Neural progenitor cell (in vitro differentiated cells): ENCODE data around the gene TNFSF11. TPM values are rescaled to one million over a fixed set of nuclear protein-coding genes. Genes with fewer than 3 reads are reported as not detected.

Experiments used
- DNase-seq: peaks from one replicate; pipeline ENCODE4 v3.0.0-alpha.2; 2016; ENCODE audit warnings: low spot score
- H2AFZ ChIP-seq: fragments of 200-600 bp; sonication (generic); replicated peaks from 2 replicates; pipeline ENCODE4 v1.6.1; 2016; ENCODE audit warnings: antibody characterized with exemption
- H3F3A ChIP-seq: fragments of 200-600 bp; sonication (generic); 2 replicates; pipeline ENCODE4 v1.6.1; 2016; ENCODE audit warnings: antibody characterized with exemption, low read depth
- H3K27ac ChIP-seq: fragments of 200-600 bp; sonication (generic); 2 replicates; pipeline ENCODE4 v1.5.1; 2016; ENCODE audit warnings: mild to moderate bottlenecking
- H3K27me3 ChIP-seq: fragments of 200-600 bp; sonication (generic); 2 replicates; pipeline ENCODE4 v1.6.1; 2016; ENCODE audit warnings: mild to moderate bottlenecking, moderate library complexity
- H3K36me3 ChIP-seq: fragments of 200-600 bp; sonication (generic); 2 replicates; pipeline ENCODE4 v1.5.1; 2016
- H3K4me1 ChIP-seq: fragments of 200-600 bp; sonication (generic); 2 replicates; pipeline ENCODE4 v1.6.1; 2016; ENCODE audit warnings: mixed run types
- H3K4me2 ChIP-seq: fragments of 200-600 bp; sonication (generic); 2 replicates; pipeline ENCODE4 v1.6.1; 2016
- H3K4me3 ChIP-seq: fragments of 200-600 bp; sonication (generic); 2 replicates; pipeline ENCODE4 v1.5.1; 2016
- H3K79me2 ChIP-seq: fragments of 200-600 bp; sonication (generic); 2 replicates; pipeline ENCODE4 v1.6.1; 2016; ENCODE audit warnings: low read depth
- H3K9ac ChIP-seq: fragments of 200-600 bp; sonication (generic); 2 replicates; pipeline ENCODE4 v1.6.1; 2016
- H3K9me3 ChIP-seq: fragments of 200-600 bp; sonication (generic); 2 replicates; pipeline ENCODE4 v1.5.1; 2016; ENCODE audit warnings: low read depth
- H4K20me1 ChIP-seq: fragments of 200-600 bp; sonication (generic); 2 replicates; pipeline ENCODE4 v1.6.1; 2016; ENCODE audit warnings: low read depth
- H3K27ac Mint-ChIP-seq: 3 replicates; pipeline ENCODE4 v1.8.0; 2021; ENCODE audit warnings: mixed read lengths
- H3K27me3 Mint-ChIP-seq: 2 replicates; pipeline ENCODE4 v1.8.0; 2022; ENCODE audit warnings: low read depth, mild to moderate bottlenecking, inconsistent platforms, moderate library complexity, mixed read lengths; ENCODE audit not compliant: insufficient read depth
- H3K36me3 Mint-ChIP-seq: 3 replicates; pipeline ENCODE4 v1.8.0; 2021; ENCODE audit warnings: mixed read lengths
- H3K4me1 Mint-ChIP-seq: 3 replicates; pipeline ENCODE4 v1.8.0; 2021; ENCODE audit warnings: mixed read lengths
- H3K4me3 Mint-ChIP-seq: 3 replicates; pipeline ENCODE4 v1.8.0; 2021; ENCODE audit warnings: mild to moderate bottlenecking, moderate library complexity, mixed read lengths
- H3K9me3 Mint-ChIP-seq: 3 replicates; pipeline ENCODE4 v1.8.0; 2020; ENCODE audit warnings: mixed read lengths
- EZH2 ChIP-seq: fragments of 200-600 bp; sonication (generic); IDR thresholded peaks from 2 replicates; pipeline ENCODE4 v1.6.1; 2017; ENCODE audit warnings: antibody characterized with exemption, mild to moderate bottlenecking, moderate library complexity
- EZH2phosphoT487 ChIP-seq: fragments of 200-600 bp; sonication (generic); IDR thresholded peaks from 2 replicates; pipeline ENCODE4 v1.6.1; 2017; ENCODE audit warnings: antibody characterized with exemption
- total RNA-seq: library from RNA; depleted of rRNA; stranded (reverse); fragments of >200 nt; gene quantifications from 2 replicates; pipeline ENCODE4 v1.2.3, GENCODE V29; 2015; ENCODE audit warnings: low replicate concordance
- TF ChIP-seq, protein P1 (sequence below): fragments of 200-600 bp; sonication (generic); IDR thresholded peaks from 2 replicates; pipeline ENCODE4 v1.5.1; 2017; ENCODE audit warnings: antibody characterized with exemption, mild to moderate bottlenecking

Gene TNFSF11
- total RNA-seq, 1 donor from 2014 or later: 0.21 TPM

GRCh38 chr13:42526804-42527203, 47.1 kb upstream of the TNFSF11 start:
- Histone ChIP-seq H3F3A (no peaks in the 10 kb centered on the region), H3K27me3 (no peaks in the 10 kb centered on the region), H3K9me3 (no peaks in the 10 kb centered on the region), H3K4me2 (no peak overlapping the region), H3K27ac (no peak overlapping the region), H3K4me3 (no peak overlapping the region), H3K4me1 (no peaks in the 10 kb centered on the region), H4K20me1 (no peaks in the 10 kb centered on the region), H3K79me2 (no peaks in the 10 kb centered on the region), H3K36me3 (no peaks in the 10 kb centered on the region), H2AFZ (no peak overlapping the region), H3K9ac (no peak overlapping the region)
- Mint-ChIP-seq H3K9me3 (no peaks in the 10 kb centered on the region), H3K36me3 (no peaks in the 10 kb centered on the region), H3K27ac (no peak overlapping the region), H3K4me3 (no peak overlapping the region), H3K4me1 (peaks cover 7% of the 10 kb centered on the region), H3K27me3 (peaks cover 3% of the 10 kb centered on the region)
- no peak for DNase-seq
- TF ChIP-seq, protein P1, sequence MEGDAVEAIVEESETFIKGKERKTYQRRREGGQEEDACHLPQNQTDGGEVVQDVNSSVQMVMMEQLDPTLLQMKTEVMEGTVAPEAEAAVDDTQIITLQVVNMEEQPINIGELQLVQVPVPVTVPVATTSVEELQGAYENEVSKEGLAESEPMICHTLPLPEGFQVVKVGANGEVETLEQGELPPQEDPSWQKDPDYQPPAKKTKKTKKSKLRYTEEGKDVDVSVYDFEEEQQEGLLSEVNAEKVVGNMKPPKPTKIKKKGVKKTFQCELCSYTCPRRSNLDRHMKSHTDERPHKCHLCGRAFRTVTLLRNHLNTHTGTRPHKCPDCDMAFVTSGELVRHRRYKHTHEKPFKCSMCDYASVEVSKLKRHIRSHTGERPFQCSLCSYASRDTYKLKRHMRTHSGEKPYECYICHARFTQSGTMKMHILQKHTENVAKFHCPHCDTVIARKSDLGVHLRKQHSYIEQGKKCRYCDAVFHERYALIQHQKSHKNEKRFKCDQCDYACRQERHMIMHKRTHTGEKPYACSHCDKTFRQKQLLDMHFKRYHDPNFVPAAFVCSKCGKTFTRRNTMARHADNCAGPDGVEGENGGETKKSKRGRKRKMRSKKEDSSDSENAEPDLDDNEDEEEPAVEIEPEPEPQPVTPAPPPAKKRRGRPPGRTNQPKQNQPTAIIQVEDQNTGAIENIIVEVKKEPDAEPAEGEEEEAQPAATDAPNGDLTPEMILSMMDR: no peak
- TF ChIP-seq EZH2phosphoT487 (no peak), EZH2 (no peak)

GRCh38 chr13:42532561-42533335, 41.2 kb upstream of the TNFSF11 start:
- no peaks in the 10 kb centered on the region for H3K36me3 Mint-ChIP-seq
- no peak for DNase-seq
- no peaks in the 10 kb centered on the region for H3K79me2 ChIP-seq
- H3K4me2 ChIP-seq: no peak overlapping the region
- no peak overlapping the region for H3K9ac ChIP-seq
- no peaks in the 10 kb centered on the region for H3K9me3 Mint-ChIP-seq
- no peaks in the 10 kb centered on the region for H3K27me3 ChIP-seq
- no peak overlapping the region for H3K27ac ChIP-seq
- H3K36me3 ChIP-seq: no peaks in the 10 kb centered on the region
- no peak overlapping the region for H3K4me3 Mint-ChIP-seq
- no peaks in the 10 kb centered on the region for H4K20me1 ChIP-seq
- H2AFZ ChIP-seq: no peak overlapping the region
- H3K4me1 ChIP-seq: no peaks in the 10 kb centered on the region
- no peaks in the 10 kb centered on the region for H3F3A ChIP-seq
- no peaks in the 10 kb centered on the region for H3K9me3 ChIP-seq
- no peaks in the 10 kb centered on the region for H3K27me3 Mint-ChIP-seq
- no peaks in the 10 kb centered on the region for H3K4me1 Mint-ChIP-seq
- TF ChIP-seq EZH2phosphoT487 (no peak), EZH2 (no peak)
- TF ChIP-seq, protein P1: no peak
- no peak overlapping the region for H3K27ac Mint-ChIP-seq
- no peak overlapping the region for H3K4me3 ChIP-seq

DNA sequence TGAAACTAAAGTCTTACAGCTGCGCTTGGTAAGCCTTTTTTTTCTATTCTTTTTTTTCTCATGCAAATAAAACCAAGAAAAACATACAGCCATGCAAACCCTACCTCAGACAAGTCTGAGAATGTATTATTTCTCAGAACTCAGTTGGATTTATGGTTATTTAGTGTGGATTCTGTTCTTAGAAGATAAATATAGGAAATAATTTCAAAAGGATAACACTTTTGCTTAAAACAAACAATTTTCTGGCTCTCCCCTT, 40.7 kb upstream of the TNFSF11 start:
- Histone ChIP-seq H3K79me2 (no peaks in the 10 kb centered on the region), H4K20me1 (no peaks in the 10 kb centered on the region), H3F3A (no peaks in the 10 kb centered on the region), H2AFZ (no peak overlapping the region), H3K4me3 (no peak overlapping the region), H3K4me1 (no peaks in the 10 kb centered on the region), H3K4me2 (no peak overlapping the region), H3K27me3 (no peaks in the 10 kb centered on the region), H3K27ac (no peak overlapping the region), H3K9me3 (no peaks in the 10 kb centered on the region), H3K36me3 (no peaks in the 10 kb centered on the region), H3K9ac (no peak overlapping the region)
- TF ChIP-seq EZH2 (no peak), EZH2phosphoT487 (no peak)
- TF ChIP-seq, protein P1: no peak
- no peaks in the 10 kb centered on the region for H3K9me3 Mint-ChIP-seq
- H3K4me3 Mint-ChIP-seq: no peak overlapping the region
- H3K27me3 Mint-ChIP-seq: no peaks in the 10 kb centered on the region
- no peak for DNase-seq
- no peaks in the 10 kb centered on the region for H3K4me1 Mint-ChIP-seq
- no peaks in the 10 kb centered on the region for H3K36me3 Mint-ChIP-seq
- no peak overlapping the region for H3K27ac Mint-ChIP-seq
